HL-60 (cell line): Measurements from ENCODE around the gene RERE.

ENCODE experiments used
- DNase-seq, 2 experiments: peaks; one replicate each; pipeline ENCODE4 v3.0.0-alpha.2; 2010 to 2020; ENCODE audit warnings: low read depth in 1 of 2, low spot score in 1 of 2
- H3K27ac ChIP-seq: fragments of 250-450 bp; sonication (Bioruptor Pico); replicated peaks from 2 replicates; pipeline ENCODE4 v1.5.1; 2020; ENCODE audit warnings: mild to moderate bottlenecking, moderate library complexity
- H3K27me3 ChIP-seq: fragments of 250-450 bp; sonication (Bioruptor Pico); 2 replicates; pipeline ENCODE4 v1.5.1; 2021; ENCODE audit warnings: mild to moderate bottlenecking, moderate library complexity; ENCODE audit not compliant: insufficient read depth, poor library complexity, severe bottlenecking
- H3K4me3 ChIP-seq: replicated peaks from 2 replicates; pipeline ENCODE4 v1.5.1; 2011; ENCODE audit warnings: mild to moderate bottlenecking, control low read depth, low read length; ENCODE audit not compliant: insufficient read depth
- GABPA ChIP-seq: IDR thresholded peaks from 2 replicates; pipeline ENCODE4 v1.6.1; 2012; ENCODE audit warnings: low read depth
- POLR2AphosphoS5 ChIP-seq: IDR thresholded peaks from 2 replicates; pipeline ENCODE4 v1.6.1; 2012; ENCODE audit warnings: low read depth
- REST ChIP-seq: IDR thresholded peaks from 2 replicates; pipeline ENCODE4 v1.6.1; 2012; ENCODE audit warnings: low read depth; ENCODE audit not compliant: insufficient replicate concordance
- SPI1 ChIP-seq: IDR thresholded peaks from 2 replicates; pipeline ENCODE4 v1.6.1; 2012; ENCODE audit warnings: low read depth, mild to moderate bottlenecking, borderline replicate concordance
- TF ChIP-seq, protein P1 (sequence below): IDR thresholded peaks from one replicate; pipeline ENCODE4 v1.5.1; 2011; ENCODE audit warnings: low read length, control low read depth, inconsistent platforms; ENCODE audit not compliant: insufficient read depth

The RERE gene

GRCh38 chr1:8483586-8483985, 333.9 kb downstream of the RERE start:
- DNase-seq: no peak
- H3K4me3 ChIP-seq: no peak overlapping the region
- TF ChIP-seq, protein P1, sequence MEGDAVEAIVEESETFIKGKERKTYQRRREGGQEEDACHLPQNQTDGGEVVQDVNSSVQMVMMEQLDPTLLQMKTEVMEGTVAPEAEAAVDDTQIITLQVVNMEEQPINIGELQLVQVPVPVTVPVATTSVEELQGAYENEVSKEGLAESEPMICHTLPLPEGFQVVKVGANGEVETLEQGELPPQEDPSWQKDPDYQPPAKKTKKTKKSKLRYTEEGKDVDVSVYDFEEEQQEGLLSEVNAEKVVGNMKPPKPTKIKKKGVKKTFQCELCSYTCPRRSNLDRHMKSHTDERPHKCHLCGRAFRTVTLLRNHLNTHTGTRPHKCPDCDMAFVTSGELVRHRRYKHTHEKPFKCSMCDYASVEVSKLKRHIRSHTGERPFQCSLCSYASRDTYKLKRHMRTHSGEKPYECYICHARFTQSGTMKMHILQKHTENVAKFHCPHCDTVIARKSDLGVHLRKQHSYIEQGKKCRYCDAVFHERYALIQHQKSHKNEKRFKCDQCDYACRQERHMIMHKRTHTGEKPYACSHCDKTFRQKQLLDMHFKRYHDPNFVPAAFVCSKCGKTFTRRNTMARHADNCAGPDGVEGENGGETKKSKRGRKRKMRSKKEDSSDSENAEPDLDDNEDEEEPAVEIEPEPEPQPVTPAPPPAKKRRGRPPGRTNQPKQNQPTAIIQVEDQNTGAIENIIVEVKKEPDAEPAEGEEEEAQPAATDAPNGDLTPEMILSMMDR: no peak
- TF ChIP-seq SPI1: no peak
- TF ChIP-seq GABPA: no peak
- no peak for TF ChIP-seq REST
- TF ChIP-seq POLR2AphosphoS5: no peak
- no peaks in the 10 kb centered on the region for H3K27me3 ChIP-seq
- H3K27ac ChIP-seq: no peak overlapping the region

DNA sequence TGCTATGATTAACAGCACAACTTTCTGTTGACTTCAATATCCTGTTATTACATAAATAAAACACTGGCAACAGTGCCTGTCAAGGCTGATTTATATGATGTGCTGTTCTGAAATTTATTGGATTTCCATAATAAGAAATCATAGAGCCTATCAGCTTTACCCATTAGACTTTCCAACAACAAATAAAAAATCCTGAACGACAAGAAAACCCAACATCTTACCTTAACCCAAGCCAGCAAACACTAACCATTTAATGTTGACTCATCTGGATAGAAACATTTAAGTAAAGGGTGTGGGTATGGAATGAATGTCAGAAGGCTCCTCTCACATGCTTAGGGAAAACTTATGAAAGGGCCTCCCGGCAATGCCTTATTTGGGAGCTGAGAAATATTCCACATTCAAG, 334.5 kb downstream of the RERE start:
- Histone ChIP-seq H3K27me3 (no peaks in the 10 kb centered on the region), H3K27ac (no peak overlapping the region), H3K4me3 (no peak overlapping the region)
- TF ChIP-seq GABPA: no peak
- TF ChIP-seq REST: no peak
- TF ChIP-seq POLR2AphosphoS5: no peak
- TF ChIP-seq, protein P1: no peak
- TF ChIP-seq SPI1: no peak
- no peak for DNase-seq

- Histone ChIP-seq H3K27me3 (no peaks in the 10 kb centered on the region), H3K27ac (no peak overlapping the region), H3K4me3 (no peak overlapping the region)
- DNase-seq: no peak
- TF ChIP-seq, protein P1: no peak
- TF ChIP-seq GABPA (no peak), POLR2AphosphoS5 (no peak), SPI1 (no peak), REST (no peak)
Observed at GRCh38 chr1:8481650-8482380, 335.6 kb downstream of the RERE start.
